ENCODE data around the gene GLCCI1. TPM values are rescaled to one million over a fixed set of nuclear protein-coding genes. Genes with fewer than 3 reads are reported as not detected.

Gene GLCCI1
- total and polyA plus RNA-seq, 10 of the 15 experiments (the other 5 are each of a cell fraction or from before 2014, with no cell fraction given), result 12.6 to 92.0 (median 27.6) TPM

- peak; percentile 85 for TF ChIP-seq BCL3 (IDR thresholded peaks at IDR 0.05; ENCODE audit: borderline replicate concordance, insufficient read depth, low read depth, low read length, poor library complexity, severe bottlenecking)
- TF ChIP-seq POU2F2 (IDR thresholded peaks at IDR 0.05; ENCODE audit: borderline replicate concordance, low read depth, low read length), result peak; percentile 56; the same call in 2 of the 3 replicates
- peak; percentile 20; the same call in 1 of the 2 replicates for TF ChIP-seq SPI1 (IDR thresholded peaks at IDR 0.05; ENCODE audit: borderline replicate concordance, insufficient read depth, low read depth, low read length)
- TF ChIP-seq SMAD5 (IDR thresholded peaks at IDR 0.05; ENCODE audit: low read depth), result no peak
- TF ChIP-seq IKZF1 (conservative IDR thresholded peaks at IDR 0.05), result peak; percentile 93
- TF ChIP-seq RCOR1 (conservative IDR thresholded peaks at IDR 0.05; ENCODE audit: low read depth, low read length), result 0 out of 2 replicates have a peak, but pooled peaks have one; percentile 69
- TF ChIP-seq ATF7 (IDR thresholded peaks at IDR 0.05; ENCODE audit: low read depth), result peak; percentile 94
- TF ChIP-seq IKZF2 (IDR thresholded peaks at IDR 0.05), result peak; percentile 96 to 98
- no peak for TF ChIP-seq RAD51 (IDR thresholded peaks at IDR 0.05)
- TF ChIP-seq ZBTB33 (IDR thresholded peaks at IDR 0.05), result no peak
- TF ChIP-seq ZBED1 (IDR thresholded peaks at IDR 0.05; ENCODE audit: borderline replicate concordance), result peak; percentile 94; the same call in 1 of the 2 replicates
- TF ChIP-seq SIN3A (IDR thresholded peaks at IDR 0.05; ENCODE audit: low read depth, low read length), result no peak
- TF ChIP-seq E2F8 (IDR thresholded peaks at IDR 0.05; ENCODE audit: low read depth, partially characterized antibody), result no peak
- TF ChIP-seq CREM (IDR thresholded peaks at IDR 0.05; ENCODE audit: low read depth), result peak; percentile 42
- TF ChIP-seq POLR2A (IDR thresholded peaks at IDR 0.05; ENCODE audit: low read depth, low read length), result no peak
- peak in 1 of 2 experiments; percentile 15; a peak in 1 of 3 replicates for TF ChIP-seq EGR1 (IDR thresholded peaks at IDR 0.05; ENCODE audit: borderline replicate concordance in 1 of 2, low read depth in 2 of 2, low read length in 2 of 2)
- 0 out of 2 replicates have a peak, but pooled peaks have one; percentile 41 for TF ChIP-seq TARDBP (IDR thresholded peaks at IDR 0.05; ENCODE audit: borderline replicate concordance)
- TF ChIP-seq ZNF592 (IDR thresholded peaks at IDR 0.05), result peak; percentile 62; the same call in 1 of the 2 replicates
- TF ChIP-seq BHLHE40 (IDR thresholded peaks at IDR 0.05; ENCODE audit: borderline replicate concordance in 1 of 2, low read depth in 2 of 2, low read length in 1 of 2), result peak in 1 of 2 experiments; percentile 60; a peak in 2 of 4 replicates
Observed at GRCh38 chr7:8131694-8132605, 163.4 kb downstream of the GLCCI1 start (continued).
